GM19035 (cell line): ENCODE results near the gene ZDHHC12.
"Not testable (repeated sequence)": the region's sequence is repeated elsewhere in the genome, so short reads cannot be mapped to it uniquely, and the experiment has no call there.

Experiments
- ATAC-seq: cut with Tn5 transposase; IDR thresholded peaks from one replicate; pipeline ENCODE4 v1.9.1; 2021; ENCODE audit not compliant: unreplicated experiment

The ZDHHC12 gene

DNA sequence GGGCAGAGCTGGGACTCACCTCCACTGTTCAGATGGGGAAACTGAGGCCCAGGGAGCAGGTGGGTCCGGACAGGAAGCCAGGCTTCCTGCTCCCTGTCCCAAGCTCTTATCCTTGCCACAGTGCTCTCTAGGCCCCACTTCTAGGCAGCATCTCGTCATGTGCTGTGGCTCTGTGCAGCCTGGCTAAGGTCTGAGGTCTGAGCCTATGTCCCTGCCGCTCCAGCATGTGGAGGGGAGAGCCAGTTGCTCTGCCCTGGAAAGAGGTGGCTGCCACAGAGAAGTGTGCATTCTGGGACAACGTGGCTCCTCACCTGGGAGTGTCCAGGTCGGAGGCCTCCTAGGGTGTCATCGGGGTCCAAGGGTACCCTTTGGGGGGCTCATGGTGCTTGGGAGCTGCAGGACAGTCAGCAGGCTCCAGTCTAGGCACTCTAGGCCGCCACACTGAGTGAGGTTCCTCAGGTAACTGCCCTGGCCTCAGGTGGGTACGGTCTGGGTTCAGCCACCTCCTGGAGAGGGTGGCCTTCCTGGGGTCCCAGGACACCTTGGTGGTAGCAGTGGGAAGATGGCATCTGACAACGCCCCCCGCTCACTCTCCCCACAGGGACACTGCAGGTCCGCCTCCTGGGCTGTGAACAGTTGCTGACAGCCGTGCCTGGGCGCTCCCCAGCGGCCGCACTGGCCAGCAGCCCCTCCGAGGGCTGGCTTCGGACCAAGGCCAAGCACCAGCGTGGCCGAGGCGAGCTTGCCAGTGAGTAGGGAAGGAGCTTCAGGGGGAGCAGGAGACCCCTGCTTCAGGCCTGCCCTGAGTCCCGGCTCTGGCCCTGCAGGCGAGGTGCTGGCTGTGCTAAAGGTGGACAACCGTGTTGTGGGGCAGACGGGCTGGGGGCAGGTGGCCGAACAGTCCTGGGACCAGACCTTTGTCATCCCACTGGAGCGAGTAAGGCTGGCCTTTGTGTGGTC, 11.2 kb downstream of the ZDHHC12 start:
- ATAC-seq = no peak

DNA sequence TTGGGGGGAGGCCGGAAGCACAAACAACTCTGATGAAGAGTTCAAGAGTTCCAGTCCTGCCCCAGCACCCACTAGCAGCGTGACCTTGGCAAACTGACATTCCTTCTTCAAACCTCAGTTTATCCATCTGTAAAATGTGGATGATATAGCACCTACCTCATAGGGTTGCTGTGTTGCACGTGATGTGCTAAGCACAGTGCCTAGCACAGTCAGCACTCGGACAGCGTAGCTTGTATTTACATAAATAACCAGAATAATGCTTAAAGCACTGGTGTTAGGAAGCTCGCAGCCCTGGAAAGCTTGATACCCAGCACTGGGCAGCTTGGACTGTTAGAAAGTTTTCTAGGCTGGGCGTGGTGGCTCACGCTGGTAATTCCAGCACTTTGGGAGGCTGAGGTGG, 16.5 kb downstream of the ZDHHC12 start:
- no peak for ATAC-seq

DNA sequence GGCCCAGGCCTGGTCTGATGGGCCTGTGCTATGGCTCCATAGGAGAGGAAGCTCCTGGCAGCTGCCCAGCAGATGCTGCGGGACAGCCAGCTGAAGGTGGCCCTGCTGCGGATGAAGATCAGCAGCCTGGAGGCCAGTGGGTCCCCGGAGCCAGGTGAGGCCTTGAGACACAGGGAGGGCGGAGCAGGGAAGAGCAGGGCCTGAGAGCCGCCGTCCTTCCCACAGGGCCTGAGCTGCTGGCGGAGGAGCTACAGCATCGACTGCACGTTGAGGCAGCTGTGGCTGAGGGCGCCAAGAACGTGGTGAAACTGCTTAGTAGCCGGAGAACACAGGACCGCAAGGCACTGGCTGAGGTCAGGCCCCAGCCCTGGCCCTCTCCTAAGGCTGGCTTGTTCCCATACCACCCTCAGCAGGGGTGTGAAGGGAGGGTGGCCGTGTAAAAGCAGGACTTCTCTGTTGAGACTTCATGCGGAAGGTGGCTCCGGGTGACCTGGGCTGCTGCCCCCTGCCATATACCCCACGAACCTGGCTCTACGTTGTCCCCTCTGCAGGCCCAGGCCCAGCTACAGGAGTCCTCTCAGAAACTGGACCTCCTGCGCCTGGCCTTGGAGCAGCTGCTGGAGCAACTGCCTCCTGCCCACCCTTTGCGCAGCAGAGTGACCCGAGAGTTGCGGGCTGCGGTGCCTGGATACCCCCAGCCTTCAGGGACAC, 17.1 kb downstream of the ZDHHC12 start:
- ATAC-seq = no peak

DNA sequence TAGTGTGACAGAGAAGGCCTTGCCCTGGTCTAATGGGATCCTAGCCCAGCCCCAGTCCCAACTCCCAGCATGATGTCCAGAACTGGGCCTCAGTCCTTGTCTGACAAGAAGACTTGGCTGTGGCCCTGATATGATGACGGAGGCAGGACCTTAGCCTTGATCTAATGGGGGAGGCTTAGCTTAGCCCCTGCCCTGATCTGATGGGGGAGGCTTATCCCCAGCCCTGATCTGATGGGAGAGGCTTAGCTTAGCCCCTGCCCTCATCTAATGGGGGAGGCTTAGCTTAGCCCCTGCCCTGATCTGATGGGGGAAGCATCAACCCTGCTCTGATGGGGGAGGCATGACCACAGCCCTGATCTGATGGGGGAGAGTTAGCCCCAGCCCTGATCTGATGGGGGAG, 17.9 kb downstream of the ZDHHC12 start:
- no peak for ATAC-seq

DNA sequence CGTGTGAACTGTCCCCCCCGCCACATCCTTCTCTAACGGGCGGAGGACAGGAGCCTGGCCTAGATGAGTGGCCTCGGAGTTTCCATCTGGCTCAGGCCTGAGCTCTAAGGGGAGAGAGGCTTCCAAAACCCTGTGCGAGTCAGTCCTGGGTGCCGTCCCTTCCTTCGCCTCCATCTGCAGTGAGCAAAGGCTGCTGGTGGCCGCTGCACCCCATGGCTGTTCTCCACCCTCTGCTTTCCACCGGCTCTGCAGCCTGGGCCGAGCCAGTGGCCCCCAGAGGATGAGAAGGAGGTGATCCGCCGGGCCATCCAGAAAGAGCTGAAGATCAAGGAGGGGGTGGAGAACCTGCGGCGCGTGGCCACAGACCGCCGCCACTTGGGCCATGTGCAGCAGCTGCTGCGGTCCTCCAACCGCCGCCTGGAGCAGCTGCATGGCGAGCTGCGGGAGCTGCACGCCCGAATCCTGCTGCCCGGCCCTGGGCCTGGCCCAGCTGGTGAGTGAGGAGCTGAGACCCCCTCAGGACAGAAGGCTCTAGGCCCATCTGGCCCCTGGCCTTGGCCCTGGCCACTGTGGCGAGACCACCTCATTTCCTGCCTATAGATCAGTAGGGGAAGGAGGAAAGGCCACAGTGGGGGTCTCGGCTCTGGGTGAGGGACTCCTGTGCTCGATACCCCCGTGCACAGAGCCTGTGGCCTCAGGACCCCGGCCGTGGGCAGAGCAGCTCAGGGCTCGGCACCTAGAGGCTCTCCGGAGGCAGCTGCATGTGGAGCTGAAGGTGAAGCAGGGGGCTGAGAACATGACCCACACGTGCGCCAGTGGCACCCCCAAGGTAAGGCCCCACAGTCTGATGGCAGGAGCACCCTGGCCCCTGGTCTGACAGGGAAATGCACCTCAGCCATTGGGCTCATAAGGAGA, 18.6 kb downstream of the ZDHHC12 start:
- no peak for ATAC-seq

DNA sequence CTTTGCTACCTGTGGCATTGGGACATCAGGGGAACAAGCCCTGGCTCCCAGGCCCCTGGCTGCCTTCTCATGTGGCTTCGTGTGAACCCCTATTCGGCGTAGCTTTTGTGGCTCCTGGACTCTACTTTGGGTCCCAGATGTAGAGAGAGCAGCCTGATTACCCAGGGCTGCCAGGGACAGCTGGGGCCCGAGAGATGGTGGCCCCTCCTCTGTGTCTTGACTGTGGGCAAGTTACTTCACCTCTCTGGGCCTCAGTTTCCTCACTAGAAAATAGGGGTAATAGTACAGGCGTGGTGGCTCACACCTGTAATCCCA, 19.6 kb downstream of the ZDHHC12 start:
- no peak for ATAC-seq

- ATAC-seq = no peak
Measured at GRCh38 chr9:128703616-128704355, 20.1 kb downstream of the ZDHHC12 start.

- peak; percentile 39 for ATAC-seq
Measured at GRCh38 chr9:128702949-128703615, 20.8 kb downstream of the ZDHHC12 start.

GRCh38 chr9:128702445-128702948, 21.4 kb downstream of the ZDHHC12 start, which contains the start of gene PKN3:
Gene PKN3, plus strand, starts transcription at chr9:128702503. Its CDS starts 413 bp downstream, at chr9:128702916.
- ATAC-seq = peak; percentile 78

DNA sequence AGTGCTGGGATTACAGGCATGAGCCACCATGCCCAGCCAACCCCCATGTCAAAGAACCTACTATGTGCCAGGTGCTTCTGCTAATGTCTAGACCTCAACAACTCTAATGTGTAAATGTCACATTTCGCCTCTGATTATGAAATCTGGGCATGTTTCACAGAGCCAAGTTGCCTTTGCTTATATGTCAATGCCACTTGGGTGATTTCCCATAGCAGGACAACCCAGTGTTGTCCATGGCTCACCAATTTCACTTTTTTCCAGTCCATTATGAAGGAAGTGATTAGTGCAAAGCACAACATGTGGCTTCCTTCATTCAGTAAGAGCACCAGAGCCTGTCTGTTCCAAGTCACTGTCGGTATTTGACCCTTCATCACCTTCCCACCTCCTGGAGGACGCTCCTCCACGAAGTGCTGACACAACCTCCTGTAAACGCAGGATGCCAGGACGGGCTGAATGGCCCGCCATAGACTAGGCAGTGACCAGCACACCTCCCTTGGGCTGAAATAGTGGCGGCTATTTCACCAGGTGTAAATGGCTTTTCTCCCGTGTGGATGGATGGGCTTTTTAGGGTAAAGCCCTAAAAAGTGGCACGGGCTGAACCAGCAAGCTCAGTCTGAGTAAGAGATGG, 22.6 kb downstream of the ZDHHC12 start:
- ATAC-seq = no peak

- not testable (repeated sequence) for ATAC-seq
Measured at GRCh38 chr9:128699096-128699795, 24.7 kb downstream of the ZDHHC12 start.

DNA sequence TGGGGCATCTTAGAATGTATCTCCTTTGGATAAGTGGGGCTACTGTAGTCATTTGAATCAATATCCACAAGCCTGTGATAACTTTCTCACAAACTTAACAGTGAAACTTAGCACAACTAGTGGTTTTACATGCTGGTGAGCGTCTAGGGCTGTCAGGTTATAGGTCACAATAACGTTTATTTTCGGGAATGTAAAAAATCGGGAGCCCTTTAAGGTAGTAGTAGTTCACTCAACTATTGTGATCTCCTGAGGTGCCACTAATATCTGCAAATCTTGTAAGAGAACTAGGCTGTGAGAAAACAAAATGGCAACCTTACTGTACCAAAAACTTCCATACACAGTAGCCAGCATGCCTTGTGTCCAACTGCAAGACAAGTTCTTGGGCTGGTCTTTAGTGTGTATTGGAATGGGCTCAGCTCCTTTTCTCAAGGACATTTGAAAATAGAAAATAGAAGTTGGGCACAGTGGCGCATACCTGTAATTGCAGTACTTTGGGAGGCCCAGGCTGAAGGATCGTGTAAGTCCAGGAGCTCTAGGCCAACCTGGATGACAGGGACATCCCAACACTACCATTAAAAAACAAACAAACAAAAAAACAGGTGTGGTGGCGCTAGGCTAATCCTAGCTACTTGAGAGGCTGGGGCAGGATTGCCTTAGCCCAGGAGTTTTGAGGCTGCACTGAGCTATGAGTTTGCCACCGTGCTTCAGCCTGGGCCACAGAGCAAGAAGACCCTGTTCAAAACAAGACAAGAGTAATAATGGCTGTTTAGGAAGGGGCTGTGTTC, 26.8 kb downstream of the ZDHHC12 start:
- no peak for ATAC-seq

- ATAC-seq = no peak
Measured at GRCh38 chr9:128694344-128694743, 29.6 kb downstream of the ZDHHC12 start.

DNA sequence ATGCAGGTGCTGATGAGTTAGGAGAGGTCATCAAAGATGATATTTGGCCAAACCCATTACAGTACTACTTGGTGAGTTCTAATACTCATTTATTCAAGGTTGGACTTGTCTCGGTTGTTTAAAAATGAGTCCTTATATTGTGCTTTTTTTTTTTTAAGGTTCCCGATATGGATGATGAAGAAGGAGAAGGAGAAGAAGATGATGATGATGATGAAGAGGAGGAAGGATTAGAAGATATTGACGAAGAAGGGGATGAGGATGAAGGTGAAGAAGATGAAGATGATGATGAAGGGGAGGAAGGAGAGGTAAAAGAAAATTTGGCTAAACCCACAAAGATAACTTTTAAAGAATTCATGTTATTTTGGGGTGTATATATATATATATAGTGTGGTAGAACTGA, 30.2 kb downstream of the ZDHHC12 start:
- not testable (repeated sequence) for ATAC-seq

DNA sequence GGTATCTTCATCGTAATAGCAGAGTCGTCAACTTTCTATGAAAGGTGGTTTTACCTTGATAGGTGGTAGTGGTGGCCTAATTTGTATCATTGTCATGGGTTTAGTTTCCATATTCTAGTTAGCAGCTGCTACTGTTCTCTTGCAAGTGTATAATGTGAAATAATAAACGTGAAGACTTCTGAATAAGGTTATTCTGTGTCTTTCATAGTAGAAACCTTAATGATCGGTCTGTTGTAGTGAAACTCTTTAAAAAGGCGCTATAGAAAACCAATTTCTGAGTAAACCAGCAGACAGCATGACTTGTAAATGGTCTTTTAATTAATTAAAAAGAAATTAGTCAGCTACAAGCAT, 33.3 kb downstream of the ZDHHC12 start:
- no peak for ATAC-seq

GRCh38 chr9:128689820-128690683, 33.9 kb downstream of the ZDHHC12 start:
- no peak for ATAC-seq

GRCh38 chr9:128689293-128689774, 34.6 kb downstream of the ZDHHC12 start:
- peak; percentile 4 for ATAC-seq
